ENCODE results near the gene LCN12. TPM values are rescaled to one million over a fixed set of nuclear protein-coding genes. Genes with fewer than 3 reads are reported as not detected.

The LCN12 gene
- total RNA-seq, 1 experiment from 2014 or later, result not detected

DNA sequence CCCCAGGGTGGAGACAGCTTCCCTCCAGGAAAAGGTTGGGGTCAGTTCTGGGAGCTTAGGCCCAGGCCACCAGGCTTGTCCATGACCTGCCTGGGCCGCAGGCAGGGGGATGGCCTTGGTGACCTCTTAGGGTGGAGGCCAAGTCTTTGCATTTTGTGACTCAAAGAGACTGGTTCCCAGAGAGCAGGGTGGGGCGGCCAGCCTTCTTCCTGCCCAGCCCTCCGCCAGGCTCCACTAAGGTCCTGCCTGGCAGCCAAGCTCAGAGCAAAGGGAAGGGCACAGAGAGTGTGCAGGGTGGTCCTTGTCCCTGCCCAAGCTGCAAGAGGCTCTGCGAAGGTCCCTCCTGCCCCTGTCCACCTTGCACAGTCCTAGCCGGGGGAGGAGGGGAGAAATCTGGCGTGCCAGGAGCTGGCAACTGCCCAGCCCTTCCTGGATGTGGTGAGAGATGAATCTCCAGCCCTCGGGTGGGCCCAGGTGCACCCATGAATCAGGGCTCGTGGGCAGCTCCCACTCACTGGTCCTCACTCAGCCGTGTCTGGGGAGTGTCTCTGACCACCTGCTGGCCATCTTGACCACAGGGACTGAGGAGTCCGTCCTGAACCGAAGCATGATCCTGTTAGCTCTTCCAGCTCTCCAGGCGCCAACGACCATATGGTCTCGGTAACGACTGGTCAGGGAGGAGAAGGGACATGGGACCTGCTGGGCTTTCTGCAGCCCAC is 22.9 kb downstream of the LCN12 start:
- DNase-seq (ENCODE audit: low spot score), result no peak

DNA sequence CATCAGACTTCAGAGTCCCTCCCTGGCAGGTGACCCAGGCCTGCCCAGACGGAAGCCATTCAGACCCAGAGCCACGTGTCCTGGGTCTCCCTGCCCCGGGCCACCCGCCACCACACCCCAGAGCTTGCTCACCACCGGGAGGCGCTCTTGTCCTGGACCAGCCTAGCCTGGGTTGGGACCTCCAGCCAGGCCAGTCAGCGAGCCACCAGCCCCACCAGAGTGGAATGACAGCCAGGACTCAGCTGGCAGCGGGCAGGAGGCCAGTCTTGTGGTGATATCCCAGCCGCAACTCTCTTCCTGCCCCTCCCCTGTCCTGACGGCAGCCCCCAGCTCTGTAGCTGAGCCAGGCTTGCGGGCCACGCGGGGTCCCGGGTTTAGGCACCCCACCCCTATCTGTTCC is 23.6 kb downstream of the LCN12 start:
- DNase-seq (ENCODE audit: low spot score), result peak; percentile 55

DNA sequence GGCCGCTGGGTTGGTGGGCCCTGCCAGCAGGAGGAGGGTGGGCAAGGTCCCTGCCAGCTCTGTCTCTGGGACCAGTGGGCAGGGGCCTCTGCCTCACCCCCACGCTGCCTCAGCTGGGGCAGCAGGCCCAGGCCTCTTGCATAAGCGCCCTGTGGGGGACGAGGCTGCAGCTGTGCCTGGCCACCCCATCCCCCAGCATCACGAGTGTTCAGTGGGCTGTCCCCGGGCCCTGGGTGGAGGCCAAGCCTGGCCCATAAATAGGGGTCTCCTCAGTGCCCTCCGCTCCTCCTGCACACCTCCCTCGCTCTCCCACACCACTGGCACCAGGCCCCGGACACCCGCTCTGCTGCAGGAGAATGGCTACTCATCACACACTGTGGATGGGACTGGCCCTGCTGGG is 25.1 kb downstream of the LCN12 start, which contains the start of gene PTGDS:
Gene PTGDS, plus strand, starts transcription at position 282 of the 400 bp plus-strand sequence. Its CDS starts 75 bp downstream, at position 357.
- no peak for DNase-seq (ENCODE audit: low spot score)

- no peak for DNase-seq (ENCODE audit: low spot score)
Measured at GRCh38 chr9:136977649-136978072, 25.6 kb downstream of the LCN12 start.

DNA sequence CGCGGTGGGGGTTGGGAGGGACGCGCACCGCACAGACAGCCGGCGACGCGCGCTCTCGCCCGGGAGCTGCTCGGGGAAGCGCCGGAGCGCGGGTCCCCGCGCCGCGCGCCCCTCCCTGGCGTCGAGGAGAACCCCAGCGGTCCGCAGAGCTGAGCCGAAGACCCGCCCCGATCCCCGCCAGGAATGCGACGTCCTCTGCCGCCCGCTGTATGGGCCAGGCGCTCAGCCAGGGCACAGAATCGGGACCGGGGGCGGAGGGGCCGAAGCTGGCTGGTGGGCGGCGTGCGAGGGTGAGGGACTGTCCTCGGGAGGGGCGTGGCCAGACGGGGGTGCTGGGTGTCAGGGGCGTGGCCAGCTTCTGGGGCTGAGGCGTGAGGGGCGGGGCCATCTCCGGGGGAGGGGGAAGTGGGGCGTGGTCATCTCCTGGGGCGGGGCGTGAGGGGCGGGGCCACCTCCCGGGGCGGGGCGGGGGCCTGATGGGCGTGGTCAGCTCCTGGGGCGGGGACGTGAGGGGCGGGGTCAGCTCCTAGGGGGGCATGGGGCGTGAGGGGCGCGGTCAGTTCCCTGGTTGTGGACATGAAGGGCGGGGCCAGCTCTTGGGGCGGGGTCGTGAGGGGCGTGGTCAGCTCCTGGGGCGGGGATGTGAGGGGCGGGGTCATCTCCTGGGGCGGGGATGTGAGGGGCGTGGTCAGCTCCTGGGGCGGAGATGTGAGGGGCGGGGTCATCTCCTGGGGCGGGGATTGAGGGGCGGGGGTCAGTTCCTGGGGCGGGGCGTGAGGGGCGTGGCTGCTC is 26.2 kb downstream of the LCN12 start:
- DNase-seq (ENCODE audit: low spot score), result no peak

- DNase-seq (ENCODE audit: low spot score), result no peak
Measured at GRCh38 chr9:136978865-136979544, 26.9 kb downstream of the LCN12 start.

DNA sequence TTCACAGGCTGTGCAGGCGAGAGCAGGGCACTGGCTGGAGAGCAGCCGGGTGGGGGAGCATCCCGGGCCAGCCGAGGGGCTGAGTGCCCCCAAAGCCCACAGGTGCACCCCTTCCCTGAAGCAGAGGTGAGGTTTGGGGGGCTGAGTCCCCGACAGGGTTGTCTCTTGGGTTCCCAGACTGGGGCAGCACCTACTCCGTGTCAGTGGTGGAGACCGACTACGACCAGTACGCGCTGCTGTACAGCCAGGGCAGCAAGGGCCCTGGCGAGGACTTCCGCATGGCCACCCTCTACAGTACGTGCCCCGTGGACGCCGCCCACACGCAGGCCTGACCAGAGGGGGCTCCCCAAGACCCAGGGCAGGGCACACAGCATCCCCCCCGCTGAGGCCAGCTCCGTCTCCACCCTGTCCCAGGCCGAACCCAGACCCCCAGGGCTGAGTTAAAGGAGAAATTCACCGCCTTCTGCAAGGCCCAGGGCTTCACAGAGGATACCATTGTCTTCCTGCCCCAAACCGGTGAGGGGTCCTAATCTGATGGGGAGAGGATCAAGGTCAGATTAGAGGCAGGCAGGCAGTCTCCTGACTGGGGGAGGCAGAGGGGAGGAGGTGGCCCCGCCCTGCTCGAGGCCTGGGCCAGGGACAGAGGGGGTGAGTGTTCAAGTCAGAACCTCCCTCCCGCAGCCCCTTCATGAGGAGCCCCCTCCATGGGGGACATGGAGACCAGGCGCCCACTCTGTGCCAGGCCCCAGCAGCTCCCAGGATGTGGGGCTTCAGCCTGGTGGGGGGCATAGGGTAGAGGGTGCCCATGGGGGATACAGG is 27.9 kb downstream of the LCN12 start:
- DNase-seq (ENCODE audit: low spot score), result no peak

- no peak for DNase-seq (ENCODE audit: low spot score)
Measured at GRCh38 chr9:136980669-136981478, 28.8 kb downstream of the LCN12 start.

GRCh38 chr9:136981588-136982231 is 29.6 kb downstream of the LCN12 start:
- DNase-seq (ENCODE audit: low spot score), result no peak

- DNase-seq (ENCODE audit: low spot score), result no peak
Measured at GRCh38 chr9:136982232-136983051, 30.4 kb downstream of the LCN12 start, which contains the start of gene LCNL1. Gene LCNL1 (plus strand): TSS chr9:136982993. CDS start chr9:136983587, 594 bp downstream.

DNA sequence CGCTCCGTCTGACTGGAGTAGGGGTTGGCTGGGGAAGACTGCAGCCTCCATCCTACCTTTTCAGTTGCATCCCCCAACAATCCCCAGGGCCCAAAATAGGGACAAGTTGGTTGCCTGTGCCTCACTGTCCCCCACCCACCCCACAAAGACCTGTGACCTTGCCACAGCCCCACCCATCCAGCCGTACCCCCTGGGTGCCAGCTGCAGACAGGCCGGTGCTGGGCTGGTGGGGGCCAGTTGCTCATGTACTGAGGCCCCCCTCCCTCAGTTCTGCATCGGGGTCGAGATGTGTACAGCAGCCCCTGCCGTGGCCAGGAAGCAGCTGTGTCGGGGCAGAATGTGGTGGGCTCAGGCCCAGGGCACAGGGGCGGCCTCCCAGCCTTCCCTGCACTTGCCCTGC is 31.1 kb downstream of the LCN12 start:
- no peak for DNase-seq (ENCODE audit: low spot score)

DNA sequence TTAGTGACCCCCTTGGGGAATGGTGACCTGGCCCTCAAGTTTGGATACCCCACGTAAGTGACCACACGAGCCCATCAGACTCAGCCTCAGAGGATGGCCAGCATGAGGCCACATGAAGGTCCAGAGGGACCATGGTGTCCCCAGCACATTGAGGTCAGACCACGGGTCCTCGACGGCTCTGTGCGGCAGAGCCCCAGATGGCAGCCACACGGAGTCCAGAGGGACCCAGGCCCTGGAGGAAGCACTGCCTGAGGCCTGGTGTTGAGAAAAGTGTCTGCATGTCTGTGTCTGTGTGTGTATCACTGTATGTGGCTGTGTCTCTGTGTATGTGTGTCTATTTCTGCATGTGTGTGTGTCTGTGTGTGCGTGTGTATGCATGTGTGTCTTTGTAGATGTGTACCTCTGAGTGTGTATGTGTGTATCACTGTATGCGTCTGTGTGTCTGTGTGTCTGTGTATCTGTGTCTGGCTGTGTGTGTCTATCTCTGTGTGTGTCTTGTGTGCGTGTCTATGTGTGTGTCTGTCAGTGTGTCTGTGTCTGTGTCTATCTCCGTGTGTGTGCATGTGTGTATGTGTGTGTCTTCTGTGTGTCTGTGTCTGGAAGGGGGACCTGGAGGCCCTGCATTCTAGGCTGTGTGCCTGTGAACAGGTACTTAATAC is 31.7 kb downstream of the LCN12 start:
- no peak for DNase-seq (ENCODE audit: low spot score)

- DNase-seq (ENCODE audit: low spot score), result no peak
Measured at GRCh38 chr9:136984464-136985026, 32.5 kb downstream of the LCN12 start.

DNA sequence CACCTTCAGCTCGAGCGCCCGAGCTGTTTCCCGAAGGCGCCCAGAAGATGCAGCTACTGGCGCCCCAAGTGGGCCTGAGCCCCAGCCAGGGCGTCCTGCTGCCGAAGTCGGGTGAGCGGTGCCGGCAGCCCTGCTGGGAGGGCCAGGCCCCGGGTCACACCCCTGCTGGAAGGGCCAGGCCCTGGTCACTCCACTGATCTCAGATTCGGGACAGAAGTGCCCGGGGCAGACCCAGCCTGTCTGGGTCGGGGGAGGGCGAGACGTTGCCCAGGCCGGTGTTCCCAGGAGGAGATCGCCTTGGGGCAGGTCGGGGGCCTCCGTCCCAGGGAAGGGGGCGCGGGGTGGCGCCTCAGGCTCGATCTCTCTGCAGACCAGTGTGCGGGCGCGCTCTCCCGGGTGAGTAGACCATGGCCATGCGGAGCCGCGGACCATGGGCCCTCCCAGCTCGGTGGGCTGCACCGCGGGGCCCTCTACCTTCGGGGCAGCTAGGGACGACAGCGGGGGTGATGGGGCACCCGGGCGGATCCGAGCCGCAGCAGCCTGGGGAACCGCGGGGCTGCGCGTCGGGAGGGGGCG is 33.0 kb downstream of the LCN12 start:
- no peak for DNase-seq (ENCODE audit: low spot score)

GRCh38 chr9:136985853-136986252 is 33.8 kb downstream of the LCN12 start:
- no peak for DNase-seq (ENCODE audit: low spot score)

- no peak for DNase-seq (ENCODE audit: low spot score)
Measured at GRCh38 chr9:136988872-136989271, 36.8 kb downstream of the LCN12 start.

GRCh38 chr9:136990242-136990911 is 38.3 kb downstream of the LCN12 start:
- DNase-seq (ENCODE audit: low spot score), result no peak
